ENCODE measurements around the gene LRRIQ1. TPM values are rescaled to one million over a fixed set of nuclear protein-coding genes. Genes with fewer than 3 reads are reported as not detected.

Gene LRRIQ1
- total RNA-seq, 4 donors from 2014 or later = not detected

GRCh38 chr12:85043829-85044228 lies 7.7 kb downstream of the LRRIQ1 start:
- Histone ChIP-seq H3K36me3 (no peaks in the 10 kb centered on the region), H3K27ac (no peak overlapping the region), H3K4me3 (no peak overlapping the region), H3K9me3 (no peaks in the 10 kb centered on the region), H3K27me3 (no peaks in the 10 kb centered on the region), H3K4me1 (no peaks in the 10 kb centered on the region)
- TF ChIP-seq, protein P1, sequence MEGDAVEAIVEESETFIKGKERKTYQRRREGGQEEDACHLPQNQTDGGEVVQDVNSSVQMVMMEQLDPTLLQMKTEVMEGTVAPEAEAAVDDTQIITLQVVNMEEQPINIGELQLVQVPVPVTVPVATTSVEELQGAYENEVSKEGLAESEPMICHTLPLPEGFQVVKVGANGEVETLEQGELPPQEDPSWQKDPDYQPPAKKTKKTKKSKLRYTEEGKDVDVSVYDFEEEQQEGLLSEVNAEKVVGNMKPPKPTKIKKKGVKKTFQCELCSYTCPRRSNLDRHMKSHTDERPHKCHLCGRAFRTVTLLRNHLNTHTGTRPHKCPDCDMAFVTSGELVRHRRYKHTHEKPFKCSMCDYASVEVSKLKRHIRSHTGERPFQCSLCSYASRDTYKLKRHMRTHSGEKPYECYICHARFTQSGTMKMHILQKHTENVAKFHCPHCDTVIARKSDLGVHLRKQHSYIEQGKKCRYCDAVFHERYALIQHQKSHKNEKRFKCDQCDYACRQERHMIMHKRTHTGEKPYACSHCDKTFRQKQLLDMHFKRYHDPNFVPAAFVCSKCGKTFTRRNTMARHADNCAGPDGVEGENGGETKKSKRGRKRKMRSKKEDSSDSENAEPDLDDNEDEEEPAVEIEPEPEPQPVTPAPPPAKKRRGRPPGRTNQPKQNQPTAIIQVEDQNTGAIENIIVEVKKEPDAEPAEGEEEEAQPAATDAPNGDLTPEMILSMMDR (IDR thresholded peaks at IDR 0.05 in 4 of 5, conservative IDR thresholded peaks at IDR 0.05 in 1 of 5) = no peak
- no peak for TF ChIP-seq POLR2A (IDR thresholded peaks at IDR 0.05)
- in situ Hi-C loops (cut with MboI; ENCODE audit: low sequenced_read_pairs in 4 of 4) = loop anchor here in 1 of 4 donors (25.0 kb wide), 1 partner anchor 182 kb away; no protein-coding TSS in a partner anchor
- ATAC-seq (no peak), DNase-seq (no peak)
- intact Hi-C loops (cut with DNase I; ENCODE audit: low total_unique reads) = no loop called here

- Histone ChIP-seq H3K4me1 (no peaks in the 10 kb centered on the region), H3K36me3 (no peaks in the 10 kb centered on the region), H3K27ac (no peak overlapping the region), H3K9me3 (no peaks in the 10 kb centered on the region), H3K4me3 (no peak overlapping the region), H3K27me3 (no peaks in the 10 kb centered on the region)
- ATAC-seq = no peak
- intact Hi-C loops (cut with DNase I; ENCODE audit: low total_unique reads) = no loop called here
- in situ Hi-C loops (cut with MboI; ENCODE audit: low sequenced_read_pairs in 4 of 4) = no loop called here
- DNase-seq = no peak
- TF ChIP-seq, protein P1 (IDR thresholded peaks at IDR 0.05 in 4 of 5, conservative IDR thresholded peaks at IDR 0.05 in 1 of 5) = peak in 4 of 5 experiments; percentile 26 to 60 (median 45)
- no peak for TF ChIP-seq POLR2A (IDR thresholded peaks at IDR 0.05)
These were observed 21.3 kb downstream of the LRRIQ1 start for GRCh38 chr12:85057370-85057963.

DNA sequence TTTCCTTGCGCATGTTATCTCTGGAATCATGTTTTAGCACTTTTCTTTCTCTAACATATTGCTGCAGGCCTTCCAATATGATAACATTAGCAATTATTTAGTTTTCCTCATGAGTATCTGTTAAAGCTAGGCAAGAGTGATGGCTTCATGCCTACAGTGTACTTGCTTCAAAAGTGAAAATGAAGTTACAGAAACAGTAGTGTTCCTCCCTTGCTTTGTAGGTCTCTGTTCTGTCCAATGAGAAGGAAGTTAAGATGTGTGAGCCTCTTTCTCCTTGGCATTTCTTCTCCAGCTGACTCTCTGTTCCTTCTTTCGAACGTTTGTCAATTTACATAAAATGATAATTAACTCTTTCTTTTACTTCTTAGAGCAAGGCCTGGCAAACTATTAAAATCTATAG lies 22.2 kb downstream of the LRRIQ1 start:
- ATAC-seq (no peak), DNase-seq (no peak)
- Histone ChIP-seq H3K27me3 (no peaks in the 10 kb centered on the region), H3K36me3 (no peaks in the 10 kb centered on the region), H3K27ac (no peak overlapping the region), H3K4me1 (no peaks in the 10 kb centered on the region), H3K4me3 (no peak overlapping the region), H3K9me3 (no peaks in the 10 kb centered on the region)
- in situ Hi-C loops (cut with MboI; ENCODE audit: low sequenced_read_pairs in 4 of 4) = no loop called here
- TF ChIP-seq POLR2A (IDR thresholded peaks at IDR 0.05) = no peak
- TF ChIP-seq, protein P1 (IDR thresholded peaks at IDR 0.05 in 4 of 5, conservative IDR thresholded peaks at IDR 0.05 in 1 of 5) = no peak
- intact Hi-C loops (cut with DNase I; ENCODE audit: low total_unique reads) = no loop called here

DNA sequence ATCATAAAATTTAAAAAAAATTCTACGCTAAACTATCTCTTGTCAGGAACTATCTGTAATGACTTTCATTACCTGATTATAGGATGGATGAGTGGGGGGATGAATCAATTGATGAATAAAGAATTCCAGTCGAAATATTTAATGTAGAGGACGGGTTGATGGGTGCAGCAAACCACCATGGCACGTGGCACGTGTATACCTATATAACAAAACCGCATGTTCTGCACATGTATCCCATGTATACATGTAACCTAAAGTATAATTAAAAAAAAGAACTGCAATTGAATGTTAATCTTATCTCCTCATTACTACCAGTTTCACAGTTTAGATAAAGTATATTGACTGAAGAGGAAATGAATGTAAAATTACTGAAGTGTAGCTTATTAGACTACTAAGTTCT lies 23.4 kb downstream of the LRRIQ1 start:
- in situ Hi-C loops (cut with MboI; ENCODE audit: low sequenced_read_pairs in 4 of 4) (no loop called here), intact Hi-C loops (cut with DNase I; ENCODE audit: low total_unique reads) (no loop called here)
- ATAC-seq (no peak), DNase-seq (no peak)
- Histone ChIP-seq H3K4me3 (no peak overlapping the region), H3K4me1 (no peaks in the 10 kb centered on the region), H3K27ac (no peak overlapping the region), H3K27me3 (no peaks in the 10 kb centered on the region), H3K9me3 (no peaks in the 10 kb centered on the region), H3K36me3 (no peaks in the 10 kb centered on the region)
- TF ChIP-seq POLR2A (IDR thresholded peaks at IDR 0.05) = no peak
- TF ChIP-seq, protein P1 (IDR thresholded peaks at IDR 0.05 in 4 of 5, conservative IDR thresholded peaks at IDR 0.05 in 1 of 5) = no peak

- H3K4me3 ChIP-seq = no peak overlapping the region
- no peaks in the 10 kb centered on the region for H3K27me3 ChIP-seq
- H3K9me3 ChIP-seq = no peaks in the 10 kb centered on the region
- intact Hi-C loops (cut with DNase I; ENCODE audit: low total_unique reads) (no loop called here), in situ Hi-C loops (cut with MboI; ENCODE audit: low sequenced_read_pairs in 4 of 4) (no loop called here)
- no peak overlapping the region for H3K27ac ChIP-seq
- H3K4me1 ChIP-seq = no peaks in the 10 kb centered on the region
- H3K36me3 ChIP-seq = no peaks in the 10 kb centered on the region
- no peak for TF ChIP-seq POLR2A (IDR thresholded peaks at IDR 0.05)
- TF ChIP-seq, protein P1 (IDR thresholded peaks at IDR 0.05 in 4 of 5, conservative IDR thresholded peaks at IDR 0.05 in 1 of 5) = no peak
- no peak for DNase-seq
- no peak for ATAC-seq
These were observed 24.8 kb downstream of the LRRIQ1 start for GRCh38 chr12:85060916-85061315.
